HEK293T (cell line): ENCODE results near the gene ZP1.

Experiments
- BHLHE40 ChIP-seq: fragments of 450-650 bp; IDR thresholded peaks from 2 replicates; pipeline ENCODE4 v1.6.1; 2016; ENCODE audit warnings: mild to moderate bottlenecking, moderate library complexity, borderline replicate concordance
- CTBP1 ChIP-seq: fragments of 450-650 bp; IDR thresholded peaks from 2 replicates; pipeline ENCODE4 v1.6.1; 2016; ENCODE audit warnings: borderline replicate concordance
- FOXK2 ChIP-seq: fragments of 450-650 bp; IDR thresholded peaks from 2 replicates; pipeline ENCODE4 v1.6.1; 2016; ENCODE audit warnings: mild to moderate bottlenecking
- FOXM1 ChIP-seq: fragments of 450-650 bp; IDR thresholded peaks from 2 replicates; pipeline ENCODE4 v1.6.1; 2017; ENCODE audit warnings: mild to moderate bottlenecking, borderline replicate concordance
- NFRKB ChIP-seq: fragments of 450-650 bp; IDR thresholded peaks from 2 replicates; pipeline ENCODE4 v1.6.1; 2016; ENCODE audit warnings: mild to moderate bottlenecking, moderate library complexity
- PKNOX1 ChIP-seq: fragments of 450-650 bp; IDR thresholded peaks from 2 replicates; pipeline ENCODE4 v1.6.1; 2016
- TARDBP ChIP-seq: fragments of 450-650 bp; IDR thresholded peaks from 2 replicates; pipeline ENCODE4 v1.6.1; 2016

DNA sequence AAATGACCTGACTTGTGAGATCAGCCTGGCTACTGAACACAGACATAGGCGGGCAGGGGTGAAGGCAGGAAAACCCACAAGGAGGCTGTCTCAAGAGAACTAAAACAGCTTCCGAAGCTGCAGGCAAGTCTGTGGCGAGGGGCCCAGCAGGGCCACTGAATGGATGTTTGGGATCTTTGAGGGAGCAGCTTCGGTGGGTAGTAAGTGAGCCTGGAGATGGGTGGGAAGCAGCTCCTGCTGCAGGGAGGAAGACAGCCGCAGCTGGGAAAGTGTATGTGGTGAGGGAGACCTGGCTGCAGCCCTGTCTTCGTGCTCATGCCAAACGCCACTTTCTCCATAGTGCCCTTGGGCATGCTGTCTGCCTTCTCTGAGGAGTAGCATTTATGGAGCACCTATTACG lies 22.0 kb upstream of the ZP1 start:
- TF ChIP-seq FOXK2 (no peak), BHLHE40 (no peak), PKNOX1 (no peak), TARDBP (no peak), CTBP1 (no peak), NFRKB (no peak), FOXM1 (no peak)
